C4-2B (cell line): ENCODE measurements around the gene CORT.

Experiments
- H3K27ac ChIP-seq: fragments of 450-650 bp; 2 replicates; pipeline ENCODE4 v1.5.1; 2017
- CTCF ChIP-seq: fragments of 450-650 bp; conservative IDR thresholded peaks from 2 replicates; pipeline ENCODE4 v1.5.1; 2017; ENCODE audit warnings: mild to moderate bottlenecking
- ZFX ChIP-seq: fragments of 450-650 bp; IDR thresholded peaks from 2 replicates; pipeline ENCODE4 v1.6.1; 2017

Gene CORT

GRCh38 chr1:10484521-10484920 lies 34.7 kb downstream of the CORT start:
- TF ChIP-seq CTCF (no peak), ZFX (no peak)
- H3K27ac ChIP-seq = no peak overlapping the region

- TF ChIP-seq ZFX (no peak), CTCF (no peak)
Observed at GRCh38 chr1:10489291-10490055, 39.6 kb downstream of the CORT start.

GRCh38 chr1:10490286-10490970 lies 40.6 kb downstream of the CORT start:
- no peak for TF ChIP-seq ZFX
- no peak for TF ChIP-seq CTCF
- no peak overlapping the region for H3K27ac ChIP-seq

More at GRCh38 chr1:10489291-10490055, 39.6 kb downstream of the CORT start:
- no peak overlapping the region for H3K27ac ChIP-seq

GRCh38 chr1:10494418-10494753 lies 44.6 kb downstream of the CORT start:
- no peak overlapping the region; the same call in 1 of the 2 replicates for H3K27ac ChIP-seq
- TF ChIP-seq ZFX (no peak), CTCF (no peak)

- no peak for TF ChIP-seq ZFX
- TF ChIP-seq CTCF = peak; percentile 99
- peak overlapping the region; percentile 25 for H3K27ac ChIP-seq
Observed at GRCh38 chr1:10494754-10495474, 45.1 kb downstream of the CORT start.

GRCh38 chr1:10495475-10495817 lies 45.6 kb downstream of the CORT start:
- TF ChIP-seq ZFX = no peak
- TF ChIP-seq CTCF = no peak
- peak overlapping the region; percentile 25; the same call in 1 of the 2 replicates for H3K27ac ChIP-seq

GRCh38 chr1:10495952-10496351 lies 46.1 kb downstream of the CORT start:
- H3K27ac ChIP-seq = no peak overlapping the region
- TF ChIP-seq ZFX = no peak
- no peak for TF ChIP-seq CTCF
